NCI-H82 (cell line): ENCODE results near the gene ARHGEF16.

Source experiments
- DNase-seq: peaks from one replicate; lab custom pipeline; 2025; lab: John Stamatoyannopoulos, UW

The ARHGEF16 gene

GRCh38 chr1:3482378-3482849 is 27.9 kb downstream of the ARHGEF16 start:
- no peak for DNase-seq

GRCh38 chr1:3483380-3483779 is 28.9 kb downstream of the ARHGEF16 start:
- no peak for DNase-seq

- DNase-seq: peak; percentile 59
Measured at GRCh38 chr1:3483801-3484444, 29.5 kb downstream of the ARHGEF16 start.

- no peak for DNase-seq
Measured at GRCh38 chr1:3485016-3485415, 30.6 kb downstream of the ARHGEF16 start.

GRCh38 chr1:3488432-3488831 is 34.0 kb downstream of the ARHGEF16 start:
- DNase-seq: no peak

GRCh38 chr1:3490046-3490745 is 35.7 kb downstream of the ARHGEF16 start:
- DNase-seq: no peak

- DNase-seq: peak; percentile 83
Measured at GRCh38 chr1:3491291-3492246, 37.1 kb downstream of the ARHGEF16 start.

GRCh38 chr1:3492545-3493246 is 38.2 kb downstream of the ARHGEF16 start:
- DNase-seq: no peak

- no peak for DNase-seq
Measured at GRCh38 chr1:3494321-3495308, 40.1 kb downstream of the ARHGEF16 start.

- no peak for DNase-seq
Measured at GRCh38 chr1:3495776-3496745, 41.6 kb downstream of the ARHGEF16 start.

GRCh38 chr1:3496916-3497315 is 42.5 kb downstream of the ARHGEF16 start:
- no peak for DNase-seq

- DNase-seq: no peak
Measured at GRCh38 chr1:3497521-3497920, 43.1 kb downstream of the ARHGEF16 start.

- DNase-seq: no peak
Measured at GRCh38 chr1:3498246-3498930, 43.9 kb downstream of the ARHGEF16 start.

GRCh38 chr1:3498986-3499385 is 44.5 kb downstream of the ARHGEF16 start:
- no peak for DNase-seq

GRCh38 chr1:3499611-3500010 is 45.1 kb downstream of the ARHGEF16 start:
- DNase-seq: no peak

GRCh38 chr1:3500265-3500835 is 45.9 kb downstream of the ARHGEF16 start:
- peak; percentile 60 for DNase-seq

GRCh38 chr1:3501437-3501836 is 47.0 kb downstream of the ARHGEF16 start:
- DNase-seq: no peak

- DNase-seq: peak; percentile 65
Measured at GRCh38 chr1:3501856-3502640, 47.6 kb downstream of the ARHGEF16 start.
